COLO668 (cell line): ENCODE results near the gene ADD2.

Experiments used
- DNase-seq: peaks from one replicate; lab custom pipeline; 2025; ENCODE audit not compliant: unreplicated experiment; lab: John Stamatoyannopoulos, UW

ADD2 gene

GRCh38 chr2:70607121-70607561, 160.9 kb downstream of the ADD2 start:
- no peak for DNase-seq
